Neural cell (in vitro differentiated cells): ENCODE data around the gene SALL2.

Experiments
- CTCF ChIP-seq: fragments of 450-650 bp; IDR thresholded peaks from 2 replicates; pipeline ENCODE4 v1.5.1; 2014; ENCODE audit warnings: antibody characterized with exemption, mild to moderate bottlenecking, moderate library complexity; ENCODE audit not compliant: poor library complexity, severe bottlenecking
- TAF1 ChIP-seq: IDR thresholded peaks from 2 replicates; pipeline ENCODE4 v1.6.1; 2012; ENCODE audit warnings: low read depth

GRCh38 chr14:21514341-21514740 lies 11.8 kb downstream of the SALL2 start:
- TF ChIP-seq CTCF (no peak), TAF1 (no peak)
